NCI-H1436 treated with DMSO at 0.1 percent for 48 hours (cell line): ENCODE data around the gene SEC14L1.
"Not testable (repeated sequence)": the region's sequence is repeated elsewhere in the genome, so short reads cannot be mapped to it uniquely, and the experiment has no call there.

Source experiments
- DNase-seq: peaks from one replicate; lab custom pipeline; 2025; lab: John Stamatoyannopoulos, UW

The SEC14L1 gene

DNA sequence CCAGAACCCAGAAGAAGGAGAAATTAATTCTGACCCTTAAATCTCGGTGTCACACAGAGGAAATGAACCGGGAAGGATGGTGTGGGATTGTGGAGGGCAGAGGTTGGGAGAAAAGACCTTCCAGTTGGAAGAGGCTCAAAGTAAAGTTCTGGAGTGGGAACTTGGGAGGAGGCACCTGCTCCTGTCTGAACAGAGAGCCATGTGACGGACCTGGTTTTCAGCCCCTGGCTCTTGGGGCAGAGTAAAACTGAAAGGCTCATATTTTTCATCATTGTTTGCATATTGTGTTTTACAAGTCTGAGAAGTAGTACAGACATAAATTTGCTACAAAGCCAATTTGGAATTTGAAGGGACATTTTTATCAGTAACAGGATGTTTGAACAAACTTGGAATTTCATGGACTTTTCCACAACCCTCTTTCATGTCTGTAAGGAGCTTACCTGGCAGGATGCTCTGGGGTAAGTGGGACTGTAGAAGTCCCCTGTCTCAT, 24.4 kb upstream of the SEC14L1 start:
- DNase-seq: no peak

GRCh38 chr17:77117415-77117814, 23.4 kb upstream of the SEC14L1 start:
- DNase-seq: no peak

GRCh38 chr17:77118251-77118928, 22.4 kb upstream of the SEC14L1 start:
- DNase-seq: no peak

GRCh38 chr17:77119668-77120301, 21.0 kb upstream of the SEC14L1 start:
- no peak for DNase-seq

GRCh38 chr17:77120868-77121267, 19.9 kb upstream of the SEC14L1 start:
- DNase-seq: no peak

DNA sequence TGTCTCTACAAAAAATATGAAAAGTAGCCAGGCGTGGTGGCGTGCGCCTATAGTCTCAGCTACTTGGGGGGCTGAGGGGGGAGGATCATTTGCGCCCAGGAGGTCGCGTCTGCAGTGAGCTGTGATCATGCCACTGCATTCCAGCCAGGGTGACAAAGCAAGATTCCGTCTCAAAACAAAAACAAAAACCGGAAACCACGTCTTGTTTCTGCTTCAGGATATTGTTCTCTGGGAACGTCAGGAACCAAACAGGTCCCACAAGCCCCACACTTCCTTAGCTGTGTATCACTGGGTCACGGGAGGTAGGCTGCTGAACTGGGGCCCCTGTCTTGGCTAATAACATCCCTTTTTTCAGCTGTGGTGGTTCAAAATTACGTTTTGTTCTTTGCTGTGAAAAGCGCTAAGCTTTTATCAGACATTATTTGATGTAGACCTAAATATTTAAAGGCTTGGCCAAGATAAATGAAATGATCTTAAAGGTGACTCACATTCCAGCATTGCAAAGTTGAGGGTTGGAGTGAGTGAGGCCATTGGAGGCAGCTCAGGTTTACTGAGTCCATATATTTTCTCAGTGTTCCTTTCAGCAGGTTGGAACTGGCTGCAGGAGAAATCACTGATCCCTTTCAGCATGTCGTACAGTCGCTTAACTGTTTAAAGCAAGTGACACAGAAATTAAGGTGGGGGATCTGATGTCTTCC, 16.4 kb upstream of the SEC14L1 start:
- DNase-seq: no peak

DNA sequence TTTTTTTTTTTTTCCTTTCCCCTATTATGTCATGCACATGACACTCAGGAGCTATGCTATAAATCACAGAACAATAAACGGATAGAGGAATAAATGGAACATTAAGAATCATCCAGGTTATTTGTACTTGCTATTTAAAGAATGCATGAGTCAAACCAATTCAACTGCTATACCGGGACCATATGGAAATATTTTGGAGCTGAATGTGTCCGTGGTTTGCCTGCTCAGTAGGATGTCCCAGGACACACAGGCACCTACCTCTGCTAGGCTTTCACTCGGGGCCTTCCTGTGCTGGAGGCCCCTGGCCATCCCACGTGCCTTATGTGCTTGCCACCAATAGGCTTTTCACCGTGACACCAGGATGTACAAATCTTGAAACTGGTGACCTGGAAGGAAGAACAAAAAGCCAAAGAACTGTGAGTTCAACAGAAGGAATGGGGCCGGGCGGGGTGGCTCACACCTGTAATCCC, 15.3 kb upstream of the SEC14L1 start:
- no peak for DNase-seq

DNA sequence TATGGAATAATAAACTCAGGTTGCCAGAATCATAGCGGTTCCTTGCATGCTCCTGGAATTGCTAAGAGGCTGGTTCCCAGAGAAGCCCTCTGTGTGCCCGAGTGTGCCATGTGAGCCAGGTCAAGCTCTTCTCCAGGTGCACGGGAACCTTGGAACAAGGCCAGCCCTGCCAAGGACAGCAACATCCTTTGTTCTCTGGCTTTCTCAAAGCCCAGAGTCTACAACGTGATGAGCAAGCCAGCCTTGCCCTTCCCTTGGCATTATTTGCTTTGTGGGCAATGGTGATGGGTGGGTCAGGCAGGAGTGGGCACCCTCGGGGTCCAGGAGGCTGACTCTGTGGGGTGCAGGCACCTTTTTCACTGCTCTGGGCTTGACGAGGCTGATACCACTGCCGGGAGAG, 14.2 kb upstream of the SEC14L1 start:
- no peak for DNase-seq

- no peak for DNase-seq
These were observed 12.9 kb upstream of the SEC14L1 start for GRCh38 chr17:77127735-77128361.

GRCh38 chr17:77128896-77129567, 11.7 kb upstream of the SEC14L1 start:
- no peak for DNase-seq

DNA sequence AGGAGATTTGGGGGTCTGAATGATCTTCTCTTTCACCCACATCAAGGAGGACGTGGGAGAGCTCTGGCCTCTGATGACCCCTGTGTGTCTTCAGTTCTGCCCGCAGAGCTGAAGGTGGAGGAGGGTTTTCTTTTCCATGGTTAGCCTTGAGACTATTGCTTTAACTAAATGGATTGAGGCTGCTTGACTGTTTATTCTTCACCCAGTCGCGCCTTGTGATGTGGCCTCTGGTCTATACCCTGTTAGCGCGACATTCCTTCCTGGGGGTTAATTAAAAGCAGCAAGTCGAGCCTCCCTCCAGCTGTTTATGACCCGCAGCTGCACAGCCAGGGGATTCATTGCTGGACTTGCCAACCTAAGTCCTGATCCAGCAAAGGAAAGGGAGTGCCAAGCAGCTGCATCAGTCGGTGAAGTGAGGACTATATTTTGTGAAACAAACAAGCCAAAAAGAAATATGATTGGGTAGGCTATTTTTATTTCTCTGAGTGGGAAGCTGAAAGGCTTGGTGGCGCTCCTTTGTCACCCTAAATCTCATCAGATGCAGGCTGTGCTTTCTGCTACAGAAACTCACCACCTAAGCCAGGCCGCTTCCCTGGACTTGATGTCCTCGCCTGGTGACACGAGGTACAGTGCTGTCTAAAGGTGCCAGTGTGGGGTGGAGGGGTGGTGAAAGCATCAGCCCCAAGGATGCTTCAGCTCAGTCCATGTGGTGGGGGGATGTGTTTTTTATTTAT, 11.0 kb upstream of the SEC14L1 start:
- DNase-seq: no peak

DNA sequence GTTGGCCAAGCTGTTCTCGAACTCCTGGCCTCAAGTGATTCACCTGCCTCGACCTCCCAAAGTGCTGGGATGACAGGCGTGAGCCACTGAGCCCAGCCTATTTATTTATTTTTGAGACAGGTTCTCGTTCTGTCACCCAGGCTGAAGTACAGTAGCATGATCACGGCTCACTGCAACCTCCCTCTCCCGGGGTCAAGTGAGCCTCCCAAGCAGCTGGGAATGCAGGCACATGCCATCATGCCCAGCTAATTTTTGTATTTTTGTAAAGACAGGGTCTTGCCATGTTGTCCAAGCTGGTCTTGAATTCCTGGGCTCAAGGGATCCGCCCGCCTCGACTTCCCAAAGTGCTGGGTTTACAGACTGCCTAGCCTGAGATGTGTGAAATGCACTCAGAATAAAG, 10.2 kb upstream of the SEC14L1 start:
- no peak for DNase-seq

GRCh38 chr17:77131904-77132303, 8.9 kb upstream of the SEC14L1 start:
- DNase-seq: no peak

DNA sequence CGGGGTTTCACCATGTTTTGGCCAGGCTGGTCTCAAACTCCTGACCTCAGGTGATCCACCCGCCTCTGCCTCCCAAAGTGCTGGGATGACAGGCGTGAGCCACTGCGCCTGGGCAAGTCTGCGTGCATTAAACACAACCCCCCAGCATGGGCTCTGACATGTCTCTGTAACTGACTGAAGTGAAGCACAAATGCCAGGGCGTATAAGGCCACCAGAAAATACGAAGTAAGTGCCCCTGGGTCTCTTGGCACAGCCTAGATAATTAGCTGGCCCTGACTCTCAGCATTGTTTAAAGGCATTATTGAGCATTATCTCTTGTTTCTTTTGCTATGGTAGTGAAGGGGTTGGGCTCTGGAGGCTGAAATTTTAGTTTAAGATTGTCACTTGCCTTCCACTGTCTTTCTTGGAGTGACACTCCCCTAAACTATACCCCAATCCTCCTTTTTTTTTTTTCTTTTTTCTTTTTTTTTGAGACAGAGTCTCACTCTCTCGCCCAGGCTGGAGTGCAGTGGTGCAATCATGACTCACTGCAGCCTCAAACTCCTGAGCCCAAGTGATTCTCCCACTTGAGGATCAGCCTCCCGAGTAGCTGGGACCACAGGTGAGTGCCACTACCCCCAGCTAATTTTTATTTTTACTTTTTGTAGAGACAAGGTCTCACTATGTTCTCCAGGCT, 8.2 kb upstream of the SEC14L1 start:
- DNase-seq: no peak

- DNase-seq: no peak
These were observed 7.6 kb upstream of the SEC14L1 start for GRCh38 chr17:77133087-77133638.

DNA sequence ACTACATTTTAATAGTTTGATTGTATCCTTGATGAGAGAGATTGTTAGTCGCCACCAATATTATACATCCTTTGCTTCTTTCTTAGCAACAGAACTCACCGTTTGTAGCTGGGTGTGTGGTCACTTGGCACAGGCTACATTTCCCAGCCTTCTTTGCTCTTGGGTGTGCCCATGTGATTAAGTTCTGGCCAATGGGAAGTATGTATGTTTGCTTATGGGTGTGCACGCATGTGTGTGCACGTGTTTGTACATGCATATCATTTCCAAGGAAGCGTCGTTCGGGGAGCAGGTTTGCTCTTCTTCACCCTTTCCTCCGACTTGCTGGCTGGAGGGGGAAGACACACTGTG, 4.4 kb upstream of the SEC14L1 start:
- no peak for DNase-seq

GRCh38 chr17:77137111-77137510, 3.7 kb upstream of the SEC14L1 start:
- DNase-seq: no peak

DNA sequence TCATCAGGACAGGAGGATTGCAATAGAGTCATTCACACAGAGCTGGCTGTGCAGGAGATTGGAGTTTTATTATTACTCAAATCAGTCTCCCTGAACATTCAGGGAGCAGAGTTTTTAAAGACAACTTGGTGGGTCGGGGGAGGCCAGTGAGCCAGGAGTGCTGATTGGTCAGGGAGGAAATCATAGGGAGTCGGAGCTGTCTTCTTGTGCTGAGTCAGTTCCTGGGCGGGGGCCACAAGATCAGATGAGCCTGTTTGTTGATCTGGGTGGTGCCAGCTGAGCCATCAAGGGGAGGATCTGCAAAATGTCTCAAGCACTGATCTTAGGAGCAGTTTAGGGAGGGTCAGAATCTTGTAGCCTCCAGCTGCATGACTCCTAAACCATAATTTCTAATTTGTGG, 2.9 kb upstream of the SEC14L1 start:
- DNase-seq: not testable (repeated sequence)

GRCh38 chr17:77140166-77140877, 447 bp upstream of the SEC14L1 start:
- peak; percentile 97 for DNase-seq
